Ovary (tissue), 9 donors: ENCODE results near the gene PTCH1. TPM values are rescaled to one million over a fixed set of nuclear protein-coding genes. Genes with fewer than 3 reads are reported as not detected.

Experiments
- DNase-seq, 5 donors: peaks; one replicate each; pipeline ENCODE4 v3.0.0-alpha.2; 2019 to 2020
- H3K27ac ChIP-seq, 2 donors: fragments of 200-600 bp; one replicate each; pipeline versions ENCODE4 v1.5.1 to v1.8.0; 2019 to 2022
- H3K27me3 ChIP-seq: fragments of 200-600 bp; one replicate; pipeline ENCODE4 v1.8.0; 2022
- H3K36me3 ChIP-seq: fragments of 200-600 bp; sonication (generic); one replicate; pipeline ENCODE4 v1.5.1; 2019
- H3K4me1 ChIP-seq: one replicate; pipeline ENCODE4 v1.8.1; 2013; ENCODE audit warnings: mild to moderate bottlenecking, moderate library complexity; ENCODE audit not compliant: insufficient read depth
- H3K4me3 ChIP-seq: fragments of 200-600 bp; sonication (generic); one replicate; pipeline ENCODE4 v1.5.1; 2017
- H3K9me3 ChIP-seq, 2 donors: fragments of 200-600 bp in 1 of 2; sonication (generic) in 1 of 2; one replicate each; pipeline versions ENCODE4 v1.5.1 to v1.8.1; 2013 to 2019; ENCODE audit warnings: mild to moderate bottlenecking in 1 of 2, moderate library complexity in 1 of 2
- CTCF ChIP-seq, 3 donors: fragments of 450-650 bp in 2 of 3; fragments of 200-600 bp in 1 of 3; IDR thresholded peaks; one replicate each; pipeline versions ENCODE4 v1.5.1 to v1.8.0; 2016 to 2022; ENCODE audit warnings: antibody characterized with exemption in 3 of 3, mild to moderate bottlenecking in 1 of 3
- EP300 ChIP-seq: sonication (generic); formaldehyde crosslinking; IDR thresholded peaks from one replicate; pipeline ENCODE4 v1.6.1; 2017; ENCODE audit warnings: antibody characterized with exemption
- POLR2A ChIP-seq: fragments of 450-650 bp; IDR thresholded peaks from one replicate; pipeline ENCODE4 v1.6.1; 2017; ENCODE audit warnings: antibody characterized with exemption, mild to moderate bottlenecking, moderate library complexity
- WGBS, 3 donors: extraction: QIAGEN DNeasy Blood & Tissue Kit in 1 of 3; methylation state at CpG; one replicate each; pipeline versions ENCODE4 v1.1.5 to v1.1.7; 2013 to 2017; 5-methylcytosine and 5-hydroxymethylcytosine counted together
- intact Hi-C, 4 donors: fragments of 100-400 bp; cut with DNase I; formaldehyde crosslinking; loops; one replicate each; pipeline versions ENCODE4 v1.11.0 to v1.15.1; 2022 to 2023
- polyA plus RNA-seq, 2 donors: library from polyadenylated mRNA; stranded (reverse); fragments of 200-250 nt in 1 of 2; fragments of 350-450 nt in 1 of 2; fragmentation: Illumina TruSeq in 1 of 2; extraction: RNeasy Lipid Tissue Mini Kit (QIAGEN cat#74804) in 1 of 2; gene quantifications; one replicate each; pipeline ENCODE4 v1.2.3, GENCODE V29; 2013 to 2014
- total RNA-seq, 7 donors: library from RNA; depleted of rRNA in 2 of 7; stranded (reverse); fragments of >200 nt in 2 of 7; fragmentation: NEBNext Ultra II Directional in 3 of 7; extraction: Animal tissue kit (Norgen Biotek cat#: 25700) in 3 of 7; gene quantifications; one replicate each; pipeline versions ENCODE4 v1.1.0 to v1.2.4, GENCODE V29; 2016 to 2023
- donor health status: DM: no; HTN: no; CAD: no; lungs with moderate emphysema.
- donor health status: DM: no; HTN: no; CAD: no.
- donor health status: Bipolar disorder and iron deficiency.
- donor health status: DM: yes; HTN: yes; CAD: no.
- donor health status: DM: no; HTN: no; CAD: no.
- donor health status: DM: yes; HTN: yes; CAD: no.

PTCH1 gene
- total and polyA plus RNA-seq, 9 donors = 6.4 to 24.3 (median 13.5) TPM

GRCh38 chr9:95505717-95506427, 10.9 kb downstream of the PTCH1 start:
- Histone ChIP-seq H3K9me3 (no peaks in the 10 kb centered on the region), H3K27me3 (no peaks in the 10 kb centered on the region), H3K36me3 (no peaks in the 10 kb centered on the region), H3K27ac (peak overlapping the region; percentile 82 to 86), H3K4me3 (peak overlapping the region; percentile 72), H3K4me1 (peaks cover 7% of the 10 kb centered on the region)
- intact Hi-C loops = loop anchor here in 2 of 4 donors (10.0 kb wide), 2 partner anchors 369 to 709 kb away; partner anchors contain the start of gene ERCC6L2 (in 1 of the 2)
- TF ChIP-seq EP300 (no peak), POLR2A (no peak), CTCF (IDR thresholded peaks at IDR 0.05) (peak in 1 of 3 donors; percentile 17)
- peak; percentile 66 to 85 (median 76) for DNase-seq
- 0 to 1% (median 1%) methylated on average over 73 to 81 of the region's 81 CpGs for WGBS, 3 donors

GRCh38 chr9:95505072-95505716, 11.6 kb downstream of the PTCH1 start:
- Histone ChIP-seq H3K36me3 (no peaks in the 10 kb centered on the region), H3K4me1 (peaks cover 9% of the 10 kb centered on the region), H3K27me3 (no peaks in the 10 kb centered on the region), H3K4me3 (peak overlapping the region; percentile 72), H3K27ac (no peak overlapping the region), H3K9me3 (no peaks in the 10 kb centered on the region)
- no peak for TF ChIP-seq POLR2A
- no peak for TF ChIP-seq EP300
- DNase-seq = no peak
- WGBS, 3 donors = 5 to 12% (median 9%) methylated on average over 10 of the region's 10 CpGs
- intact Hi-C loops = loop anchor here in 2 of 4 donors (10.0 kb wide), 2 partner anchors 370 to 710 kb away; partner anchors contain the start of gene ERCC6L2 (in 1 of the 2)

- H3K27me3 ChIP-seq = no peaks in the 10 kb centered on the region
- H3K36me3 ChIP-seq = no peaks in the 10 kb centered on the region
- TF ChIP-seq POLR2A = no peak
- TF ChIP-seq EP300 = no peak
- no peak for TF ChIP-seq CTCF (IDR thresholded peaks at IDR 0.05)
- 25 to 49% (median 33%) methylated on average over 15 of the region's 15 CpGs for WGBS, 3 donors
- H3K4me1 ChIP-seq = peaks cover 14% of the 10 kb centered on the region
- H3K27ac ChIP-seq = no peak overlapping the region
- DNase-seq = peak in 2 of 5 donors; percentile 32 to 39
- intact Hi-C loops = loop anchor here in 2 of 4 donors (10.0 kb wide), 2 partner anchors 370 to 710 kb away; partner anchors contain the start of gene ERCC6L2 (in 1 of the 2)
- H3K9me3 ChIP-seq = no peaks in the 10 kb centered on the region
- H3K4me3 ChIP-seq = no peak overlapping the region
Observed at GRCh38 chr9:95504053-95504963, 12.5 kb downstream of the PTCH1 start.

GRCh38 chr9:95503369-95503768, 13.4 kb downstream of the PTCH1 start:
- intact Hi-C loops = loop anchor here in 2 of 4 donors (10.0 kb wide), 2 partner anchors 371 to 711 kb away; partner anchors contain the start of gene ERCC6L2 (in 1 of the 2)
- TF ChIP-seq EP300 (no peak), POLR2A (no peak), CTCF (IDR thresholded peaks at IDR 0.05) (no peak)
- no peak overlapping the region for H3K4me3 ChIP-seq
- DNase-seq = no peak
- H3K4me1 ChIP-seq = peaks cover 18% of the 10 kb centered on the region
- no peaks in the 10 kb centered on the region for H3K36me3 ChIP-seq
- H3K27me3 ChIP-seq = no peaks in the 10 kb centered on the region
- H3K9me3 ChIP-seq = no peaks in the 10 kb centered on the region
- 63 to 87% (median 74%) methylated on average over 6 of the region's 6 CpGs for WGBS, 3 donors
- H3K27ac ChIP-seq = no peak overlapping the region
